Sigmoid colon (tissue), 4 donors: Measurements from ENCODE around the gene TNFRSF21.

Source experiments
- POLR2A ChIP-seq, 2 donors: fragments of 450-650 bp; IDR thresholded peaks; one replicate each; pipeline ENCODE4 v1.6.1; 2016; ENCODE audit warnings: antibody characterized with exemption in 2 of 2, mild to moderate bottlenecking in 2 of 2, moderate library complexity in 2 of 2
- POLR2AphosphoS5 ChIP-seq, 4 donors: sonication (generic); formaldehyde crosslinking; IDR thresholded peaks; one replicate each; pipeline ENCODE4 v1.6.1; 2017; ENCODE audit warnings: antibody characterized with exemption in 4 of 4
- TF ChIP-seq, protein P1 (sequence below), 4 experiments: fragments of 450-650 bp in 3 of 4; fragments of 200-600 bp in 1 of 4; IDR thresholded peaks; one replicate each; pipeline ENCODE4 v1.5.1; 2016 to 2019; ENCODE audit warnings: antibody characterized with exemption in 4 of 4, mild to moderate bottlenecking in 3 of 4, moderate library complexity in 2 of 4

DNA sequence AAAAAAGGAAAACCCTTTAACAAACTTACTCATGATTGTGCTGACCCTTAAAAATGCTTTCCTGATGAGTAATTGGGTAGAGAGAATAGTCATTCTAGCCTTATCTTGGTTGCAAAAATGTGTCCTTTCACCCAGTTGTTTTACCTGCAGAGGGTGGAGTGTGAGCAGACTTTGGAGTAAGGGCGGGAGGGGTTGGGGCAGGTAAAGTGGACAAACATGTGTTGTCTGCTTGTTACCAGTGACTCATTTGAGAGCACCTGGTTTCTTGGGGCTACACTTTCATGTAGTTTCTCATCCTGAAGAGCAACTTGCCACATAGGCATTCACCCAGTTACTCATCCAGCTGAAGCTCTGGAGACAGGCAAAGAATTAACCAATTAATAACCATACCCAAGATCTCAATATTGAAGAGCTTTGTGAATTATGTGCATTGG lies 121.1 kb downstream of the TNFRSF21 start:
- TF ChIP-seq POLR2A (IDR thresholded peaks at IDR 0.05) (no peak), POLR2AphosphoS5 (IDR thresholded peaks at IDR 0.05) (no peak)
- TF ChIP-seq, protein P1, sequence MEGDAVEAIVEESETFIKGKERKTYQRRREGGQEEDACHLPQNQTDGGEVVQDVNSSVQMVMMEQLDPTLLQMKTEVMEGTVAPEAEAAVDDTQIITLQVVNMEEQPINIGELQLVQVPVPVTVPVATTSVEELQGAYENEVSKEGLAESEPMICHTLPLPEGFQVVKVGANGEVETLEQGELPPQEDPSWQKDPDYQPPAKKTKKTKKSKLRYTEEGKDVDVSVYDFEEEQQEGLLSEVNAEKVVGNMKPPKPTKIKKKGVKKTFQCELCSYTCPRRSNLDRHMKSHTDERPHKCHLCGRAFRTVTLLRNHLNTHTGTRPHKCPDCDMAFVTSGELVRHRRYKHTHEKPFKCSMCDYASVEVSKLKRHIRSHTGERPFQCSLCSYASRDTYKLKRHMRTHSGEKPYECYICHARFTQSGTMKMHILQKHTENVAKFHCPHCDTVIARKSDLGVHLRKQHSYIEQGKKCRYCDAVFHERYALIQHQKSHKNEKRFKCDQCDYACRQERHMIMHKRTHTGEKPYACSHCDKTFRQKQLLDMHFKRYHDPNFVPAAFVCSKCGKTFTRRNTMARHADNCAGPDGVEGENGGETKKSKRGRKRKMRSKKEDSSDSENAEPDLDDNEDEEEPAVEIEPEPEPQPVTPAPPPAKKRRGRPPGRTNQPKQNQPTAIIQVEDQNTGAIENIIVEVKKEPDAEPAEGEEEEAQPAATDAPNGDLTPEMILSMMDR (IDR thresholded peaks at IDR 0.05): no peak
